SK-N-SH (cell line): Measurements from ENCODE around the gene VCAN. TPM values are rescaled to one million over a fixed set of nuclear protein-coding genes. Genes with fewer than 3 reads are reported as not detected.
A peak's percentile ranks its signal among the peaks of the same experiment; 100 is the strongest.

Source experiments
- CTCF ChIA-PET: fragments of 300-600, 350-600 bp; formaldehyde crosslinking; extraction: SDS; loops from one replicate; lab custom pipeline; 2021; lab: Yijun Ruan, JAX
- POLR2A ChIA-PET: fragments of 350-600 bp; sonication (Branson Sonifier 250); formaldehyde crosslinking; extraction: SDS; loops from one replicate; lab custom pipeline; 2020; ENCODE audit warnings: antibody characterized with exemption, inconsistent platforms; lab: Yijun Ruan, JAX
- DNase-seq: peaks from one replicate; pipeline ENCODE4 v3.0.0; 2012
- H2AFZ ChIP-seq: fragments of 200-600 bp; sonication (generic); 2 replicates; pipeline ENCODE4 v1.8.1; 2016; ENCODE audit warnings: antibody characterized with exemption, mild to moderate bottlenecking, low read depth
- H3F3A ChIP-seq: fragments of 200-600 bp; sonication (generic); replicated peaks from 2 replicates; pipeline ENCODE3; 2016; ENCODE audit warnings: antibody characterized with exemption, mild to moderate bottlenecking; ENCODE audit not compliant: insufficient read depth
- H3K27ac ChIP-seq, 2 experiments: fragments of 200-500 bp in 1 of 2; fragments of 200-600 bp in 1 of 2; sonication (Bioruptor generic) in 1 of 2; sonication (generic), shearing (Covaris generic) in 1 of 2; 2 replicates each; pipeline versions ENCODE4 v1.5.1 to v1.6.1; 2014 to 2016; ENCODE audit warnings: low read depth in 2 of 2, inconsistent platforms in 1 of 2, low read length in 1 of 2, mild to moderate bottlenecking in 1 of 2, mixed read lengths in 1 of 2
- H3K27me3 ChIP-seq: fragments of 200-600 bp; sonication (generic), shearing (Covaris generic); 2 replicates; pipeline ENCODE4 v1.6.1; 2016; ENCODE audit warnings: mixed run types; ENCODE audit not compliant: insufficient read depth
- H3K36me3 ChIP-seq, 2 experiments: fragments of 200-500 bp in 1 of 2; fragments of 200-600 bp in 1 of 2; sonication (Bioruptor generic) in 1 of 2; sonication (generic) in 1 of 2; replicated peaks in 1 of 2; 2 replicates each; pipeline versions ENCODE3 to v1.5.1; 2014 to 2016; ENCODE audit warnings: low read length in 1 of 2, mild to moderate bottlenecking in 1 of 2; ENCODE audit not compliant: insufficient read depth in 2 of 2, control insufficient read depth in 1 of 2
- H3K4me1 ChIP-seq, 2 experiments: fragments of 200-500 bp in 1 of 2; fragments of 200-600 bp in 1 of 2; sonication (Bioruptor generic) in 1 of 2; sonication (generic), shearing (Covaris generic) in 1 of 2; 2 replicates each; pipeline versions ENCODE4 v1.5.1 to v1.6.1; 2014 to 2016; ENCODE audit warnings: low read depth in 1 of 2, low read length in 1 of 2, mixed run types in 1 of 2; ENCODE audit not compliant: insufficient read depth in 2 of 2, control insufficient read depth in 1 of 2
- H3K4me2 ChIP-seq: fragments of 200-600 bp; sonication (generic), shearing (Covaris generic); 2 replicates; pipeline ENCODE4 v1.6.1; 2017; ENCODE audit warnings: mixed run types
- H3K4me3 ChIP-seq, 2 experiments: fragments of 200-500 bp in 1 of 2; fragments of 200-600 bp in 1 of 2; sonication (Bioruptor generic) in 1 of 2; sonication (generic), shearing (Covaris generic) in 1 of 2; 2 replicates each; pipeline versions ENCODE4 v1.5.1 to v1.8.1; 2014 to 2016; ENCODE audit warnings: low read depth in 2 of 2, inconsistent platforms in 1 of 2, low read length in 1 of 2, mild to moderate bottlenecking in 1 of 2, mixed read lengths in 1 of 2, moderate library complexity in 1 of 2
- H3K79me2 ChIP-seq: fragments of 200-600 bp; sonication (generic); 2 replicates; pipeline ENCODE4 v1.8.1; 2017; ENCODE audit warnings: mild to moderate bottlenecking; ENCODE audit not compliant: insufficient read depth
- H3K9ac ChIP-seq: fragments of 200-600 bp; sonication (generic); 2 replicates; pipeline ENCODE4 v1.6.1; 2017; ENCODE audit warnings: mixed run types
- H3K9me2 ChIP-seq: fragments of 200-600 bp; sonication (generic); 2 replicates; pipeline ENCODE4 v1.6.1; 2017; ENCODE audit warnings: mixed run types
- H3K9me3 ChIP-seq: fragments of 200-600 bp; sonication (generic); 2 replicates; pipeline ENCODE4 v1.6.1; 2017; ENCODE audit warnings: mixed run types, mild to moderate bottlenecking, moderate library complexity
- H4K20me1 ChIP-seq: fragments of 200-600 bp; sonication (generic); 2 replicates; pipeline ENCODE4 v1.6.1; 2017; ENCODE audit warnings: mild to moderate bottlenecking, mixed run types; ENCODE audit not compliant: insufficient read depth
- ELF1 ChIP-seq: IDR thresholded peaks from 2 replicates; pipeline ENCODE4 v1.4.0; 2012
- GATA2 ChIP-seq: sonication (generic); formaldehyde crosslinking; IDR thresholded peaks from 2 replicates; pipeline ENCODE4 v1.5.0; 2020; ENCODE audit warnings: mild to moderate bottlenecking, missing genetic modification reagents
- IRF3 ChIP-seq: fragments of 150-350 bp; IDR thresholded peaks from 2 replicates; pipeline ENCODE4 v1.6.1; 2016; ENCODE audit warnings: mild to moderate bottlenecking, low read depth, low read length
- JUND ChIP-seq: IDR thresholded peaks from 2 replicates; pipeline ENCODE4 v1.4.0; 2012
- MAX ChIP-seq: IDR thresholded peaks from 2 replicates; pipeline ENCODE4 v1.4.0; 2012; ENCODE audit warnings: low read depth
- MEF2A ChIP-seq: IDR thresholded peaks from 2 replicates; pipeline ENCODE4 v1.4.0; 2012; ENCODE audit warnings: low read depth, borderline replicate concordance
- NFIC ChIP-seq: IDR thresholded peaks from 2 replicates; pipeline ENCODE4 v1.4.0; 2012; ENCODE audit warnings: borderline replicate concordance
- NRF1 ChIP-seq: IDR thresholded peaks from 2 replicates; pipeline ENCODE4 v1.6.1; 2012; ENCODE audit warnings: low read depth, mild to moderate bottlenecking, low read length
- PBX3 ChIP-seq: IDR thresholded peaks from 2 replicates; pipeline ENCODE4; 2012
- RAD21 ChIP-seq: IDR thresholded peaks from 2 replicates; pipeline ENCODE4 v1.6.1; 2012; ENCODE audit warnings: mild to moderate bottlenecking, low read length
- RCOR1 ChIP-seq: fragments of 150-350 bp; IDR thresholded peaks from 2 replicates; pipeline ENCODE4 v1.6.1; 2017; ENCODE audit warnings: antibody characterized with exemption, low read length
- RXRA ChIP-seq: IDR thresholded peaks from 2 replicates; pipeline ENCODE4 v1.4.0; 2012; ENCODE audit warnings: low read depth, mild to moderate bottlenecking, borderline replicate concordance
- SMC3 ChIP-seq: IDR thresholded peaks from 2 replicates; pipeline ENCODE4 v1.6.1; 2012; ENCODE audit warnings: low read depth, low read length, improper control_type of control experiment
- TCF12 ChIP-seq: IDR thresholded peaks from 2 replicates; pipeline ENCODE4 v1.4.0; 2012
- USF2 ChIP-seq: fragments of 150-350 bp; IDR thresholded peaks from 2 replicates; pipeline ENCODE4 v1.6.1; 2017; ENCODE audit warnings: antibody characterized with exemption, low read length, low read depth, borderline replicate concordance
- ZBTB33 ChIP-seq: IDR thresholded peaks from 2 replicates; pipeline ENCODE4 v1.4.0; 2012; ENCODE audit warnings: low read depth, borderline replicate concordance
- WGBS: methylation state at CpG from one replicate; pipeline ENCODE4 v1.1.6; 2017; ENCODE audit warnings: low lambda C conversion rate; 5-methylcytosine and 5-hydroxymethylcytosine counted together
- polyA plus RNA-seq, 3 experiments: library from polyadenylated mRNA; depleted of rRNA; stranded (reverse); fragments of >200 nt; gene quantifications; 2 replicates each; pipeline ENCODE4 v1.2.3, GENCODE V29; 2012

The VCAN gene
- polyA plus RNA-seq, 1 of the 3 experiments (the other 2 are of a cell fraction), result 142 TPM

- DNase-seq, result no peak
- CTCF ChIA-PET, result no interaction called here
Measured at GRCh38 chr5:83547161-83547560, 75.6 kb downstream of the VCAN start.

GRCh38 chr5:83547889-83548288 is 76.3 kb downstream of the VCAN start:
- TF ChIP-seq TCF12, result no peak
- no peak for TF ChIP-seq NRF1
- no peak for TF ChIP-seq USF2
- no peaks in the 10 kb centered on the region for H3K9me3 ChIP-seq
- ChIA-PET POLR2A (no interaction called here), CTCF (interaction anchor here (0.7 kb wide), 2 partner anchors 12 to 17 kb away, joined by 3 read pairs; no protein-coding TSS in a partner anchor)
- peaks cover 33% of the 10 kb centered on the region for H3K79me2 ChIP-seq
- H3K4me1 ChIP-seq, result peaks cover 2 to 5% of the 10 kb centered on the region in 2 experiments; a peak in 3 of 4 replicates
- no peak overlapping the region for H3K4me2 ChIP-seq
- peaks cover 41 to 86% of the 10 kb centered on the region in 2 experiments for H3K36me3 ChIP-seq
- no peaks in the 10 kb centered on the region for H3K27me3 ChIP-seq
- no peak for DNase-seq
- H3K9me2 ChIP-seq, result no peaks in the 10 kb centered on the region
- no peak overlapping the region for H2AFZ ChIP-seq
- H3K9ac ChIP-seq, result no peak overlapping the region
- no peak overlapping the region for H3K4me3 ChIP-seq
- H4K20me1 ChIP-seq, result peaks cover 5% of the 10 kb centered on the region
- H3F3A ChIP-seq, result peaks cover 49% of the 10 kb centered on the region
- peak overlapping the region in 1 of 2 experiments; percentile 39; a peak in 1 of 4 replicates for H3K27ac ChIP-seq
- 88% methylated on average over 1 of the region's 1 CpG for WGBS

More at GRCh38 chr5:83547161-83547560, 75.6 kb downstream of the VCAN start:
- POLR2A ChIA-PET, result no interaction called here
- no peak overlapping the region for H3K4me2 ChIP-seq
- no peak overlapping the region for H3K4me3 ChIP-seq
- H3K79me2 ChIP-seq, result peaks cover 39% of the 10 kb centered on the region
- peaks cover 5% of the 10 kb centered on the region for H4K20me1 ChIP-seq
- TF ChIP-seq MAX, result no peak
- peak; percentile 18; the same call in 1 of the 2 replicates for TF ChIP-seq PBX3
- no peak overlapping the region for H3K27ac ChIP-seq
- WGBS, result 70% methylated on average over 1 of the region's 1 CpG
- no peaks in the 10 kb centered on the region for H3K9me3 ChIP-seq
- H3K9me2 ChIP-seq, result no peaks in the 10 kb centered on the region
- H2AFZ ChIP-seq, result no peak overlapping the region
- peaks cover 0 to 2% of the 10 kb centered on the region in 2 experiments; a peak in 2 of 4 replicates for H3K4me1 ChIP-seq
- H3K9ac ChIP-seq, result no peak overlapping the region
- no peaks in the 10 kb centered on the region for H3K27me3 ChIP-seq
- peaks cover 45% of the 10 kb centered on the region for H3F3A ChIP-seq
- peaks cover 42 to 87% of the 10 kb centered on the region in 2 experiments for H3K36me3 ChIP-seq

GRCh38 chr5:83548581-83548980 is 77.0 kb downstream of the VCAN start:
- H2AFZ ChIP-seq, result no peak overlapping the region
- H3K4me1 ChIP-seq, result peaks cover 2 to 10% of the 10 kb centered on the region in 2 experiments; a peak in 3 of 4 replicates
- no peak overlapping the region for H3K9ac ChIP-seq
- no peak for TF ChIP-seq NRF1
- no peak for TF ChIP-seq GATA2
- TF ChIP-seq RAD21, result no peak
- no peak for TF ChIP-seq NFIC
- TF ChIP-seq TCF12, result no peak
- no peak for TF ChIP-seq IRF3
- TF ChIP-seq ZBTB33, result no peak
- no peak for TF ChIP-seq RCOR1
- no peak for TF ChIP-seq MEF2A
- TF ChIP-seq SMC3, result no peak
- TF ChIP-seq ELF1, result no peak
- no peak for TF ChIP-seq JUND
- no peak for TF ChIP-seq RXRA
- no peaks in the 10 kb centered on the region for H3K27me3 ChIP-seq
- H4K20me1 ChIP-seq, result peaks cover 5% of the 10 kb centered on the region
- no peaks in the 10 kb centered on the region for H3K9me2 ChIP-seq
- no peaks in the 10 kb centered on the region for H3K9me3 ChIP-seq
- H3K36me3 ChIP-seq, result peaks cover 44 to 88% of the 10 kb centered on the region in 2 experiments
- peaks cover 27% of the 10 kb centered on the region for H3K79me2 ChIP-seq
- ChIA-PET CTCF (interaction anchor here (0.7 to 2.0 kb wide), 3 partner anchors 12 to 18 kb away, joined by 3 to 5 read pairs (median 3); no protein-coding TSS in a partner anchor), POLR2A (no interaction called here)
- peaks cover 49% of the 10 kb centered on the region for H3F3A ChIP-seq
- no peak overlapping the region for H3K4me3 ChIP-seq
- H3K27ac ChIP-seq, result peak overlapping the region in 1 of 2 experiments; percentile 48; a peak in 2 of 4 replicates
- no peak overlapping the region for H3K4me2 ChIP-seq
- no peak for DNase-seq
- WGBS, result 82% methylated on average over 4 of the region's 4 CpGs
